Stomach smooth muscle (tissue), 2 donors: ENCODE data around the gene ARX.
A peak's percentile ranks its signal among the peaks of the same experiment; 100 is the strongest.

Experiments
- H3K27ac ChIP-seq: one replicate; pipeline ENCODE4 v1.7.0; 2013; ENCODE audit warnings: mild to moderate bottlenecking, low read length, inconsistent platforms
- H3K27me3 ChIP-seq, 2 donors: one replicate each; pipeline ENCODE4 v1.7.0; 2013; ENCODE audit warnings: low read length in 2 of 2; ENCODE audit not compliant: insufficient read depth in 2 of 2, control insufficient read depth in 1 of 2
- H3K36me3 ChIP-seq, 2 donors: one replicate each; pipeline ENCODE4 v1.7.0; 2013; ENCODE audit warnings: low read length in 2 of 2; ENCODE audit not compliant: control insufficient read depth in 2 of 2, insufficient read depth in 2 of 2
- H3K4me1 ChIP-seq: one replicate; pipeline ENCODE4 v1.7.0; 2013; ENCODE audit warnings: low read length; ENCODE audit not compliant: control insufficient read depth, insufficient read depth
- H3K4me3 ChIP-seq, 2 donors: one replicate each; pipeline ENCODE4 v1.7.0; 2013; ENCODE audit warnings: low read length in 2 of 2
- H3K9ac ChIP-seq, 2 donors: one replicate each; pipeline ENCODE4 v1.7.0; 2013; ENCODE audit warnings: low read length in 2 of 2, mild to moderate bottlenecking in 1 of 2
- H3K9me3 ChIP-seq, 2 donors: one replicate each; pipeline ENCODE4 v1.7.0; 2013; ENCODE audit warnings: low read length in 2 of 2; ENCODE audit not compliant: control insufficient read depth in 2 of 2
- donor health status: healthy.
- donor health status: Pancreatic carcinoma.

Gene ARX

DNA sequence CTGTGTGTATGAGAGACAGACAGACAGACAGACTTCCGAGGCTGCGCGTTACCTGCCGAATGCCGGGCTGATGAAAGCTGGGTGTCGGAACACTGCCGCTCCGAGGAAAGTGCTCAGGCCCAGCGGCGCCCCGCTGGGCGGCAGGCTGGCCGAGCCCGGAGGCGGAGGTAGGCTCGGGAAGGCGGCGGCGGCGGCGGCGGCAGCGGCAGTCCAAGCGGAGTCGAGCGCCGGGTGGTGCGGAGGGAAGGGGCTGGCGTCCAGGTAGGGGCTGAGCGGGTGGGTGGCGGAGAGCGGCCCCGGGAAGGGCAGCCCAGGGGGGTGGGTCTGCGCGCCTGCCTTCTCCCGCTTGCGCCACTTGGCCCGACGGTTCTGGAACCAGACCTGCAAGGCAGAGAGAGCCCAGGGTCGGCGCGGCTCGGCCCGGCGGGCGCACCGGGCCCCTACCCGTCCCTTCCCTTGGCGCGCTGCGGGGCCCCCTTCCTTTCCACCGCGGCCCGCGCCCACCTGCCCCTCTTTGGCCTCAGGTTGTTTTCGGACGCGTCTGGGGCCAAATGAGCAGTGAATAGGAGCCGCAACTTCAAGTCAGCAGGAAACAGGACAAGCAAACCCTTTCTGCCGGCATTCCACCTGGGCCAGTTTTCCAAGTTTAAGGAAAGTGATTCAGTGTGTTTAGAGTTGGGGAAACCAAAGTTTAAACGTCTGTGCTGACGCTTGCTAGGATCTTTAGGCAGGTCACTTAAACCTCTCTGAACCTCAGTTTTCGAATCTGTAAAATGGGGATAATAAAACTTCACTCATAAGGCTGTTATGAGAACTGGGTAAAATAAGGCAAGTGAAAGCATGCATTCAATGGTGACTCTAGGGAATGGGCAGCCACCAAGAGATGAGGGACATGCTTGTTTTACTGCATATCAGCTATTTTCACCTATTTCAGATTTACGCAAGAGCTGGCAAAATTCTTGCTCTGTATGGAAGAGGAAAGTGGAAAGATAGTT is 8.4 kb downstream of the ARX start:
- Histone ChIP-seq H3K4me3 (no peak overlapping the region), H3K27ac (no peak overlapping the region), H3K27me3 (peaks cover 66 to 76% of the 10 kb centered on the region in 2 donors), H3K4me1 (peaks cover 14% of the 10 kb centered on the region), H3K36me3 (no peaks in the 10 kb centered on the region), H3K9ac (no peak overlapping the region), H3K9me3 (no peaks in the 10 kb centered on the region)

DNA sequence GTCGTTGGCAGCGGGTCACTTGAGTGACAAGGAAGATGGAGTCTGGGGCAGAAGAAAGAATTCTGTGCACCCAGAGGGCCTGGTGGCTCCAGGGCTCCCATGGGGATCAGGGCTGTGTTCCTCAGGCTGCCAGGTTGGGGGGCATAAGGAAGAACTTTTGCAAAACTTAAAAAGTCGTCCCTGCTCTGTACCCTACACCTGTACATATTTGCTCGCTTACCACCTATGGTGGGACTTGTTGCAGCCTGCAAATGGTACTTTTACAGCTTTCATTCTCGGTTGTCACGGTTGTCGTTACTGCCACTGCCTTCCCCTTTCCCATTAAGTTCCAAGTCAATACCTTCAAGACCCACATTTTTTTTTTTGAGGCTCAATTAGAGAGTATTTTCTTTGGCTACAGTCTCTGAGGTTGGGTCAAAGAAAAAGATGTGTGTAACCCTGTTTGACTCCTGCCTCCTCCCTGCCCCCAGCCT is 9.1 kb downstream of the ARX start:
- H3K4me1 ChIP-seq, result peaks cover 13% of the 10 kb centered on the region
- H3K27ac ChIP-seq, result no peak overlapping the region
- no peaks in the 10 kb centered on the region for H3K9me3 ChIP-seq
- peaks cover 61 to 69% of the 10 kb centered on the region in 2 donors for H3K27me3 ChIP-seq
- no peaks in the 10 kb centered on the region for H3K36me3 ChIP-seq
- H3K9ac ChIP-seq, result no peak overlapping the region
- H3K4me3 ChIP-seq, result no peak overlapping the region

DNA sequence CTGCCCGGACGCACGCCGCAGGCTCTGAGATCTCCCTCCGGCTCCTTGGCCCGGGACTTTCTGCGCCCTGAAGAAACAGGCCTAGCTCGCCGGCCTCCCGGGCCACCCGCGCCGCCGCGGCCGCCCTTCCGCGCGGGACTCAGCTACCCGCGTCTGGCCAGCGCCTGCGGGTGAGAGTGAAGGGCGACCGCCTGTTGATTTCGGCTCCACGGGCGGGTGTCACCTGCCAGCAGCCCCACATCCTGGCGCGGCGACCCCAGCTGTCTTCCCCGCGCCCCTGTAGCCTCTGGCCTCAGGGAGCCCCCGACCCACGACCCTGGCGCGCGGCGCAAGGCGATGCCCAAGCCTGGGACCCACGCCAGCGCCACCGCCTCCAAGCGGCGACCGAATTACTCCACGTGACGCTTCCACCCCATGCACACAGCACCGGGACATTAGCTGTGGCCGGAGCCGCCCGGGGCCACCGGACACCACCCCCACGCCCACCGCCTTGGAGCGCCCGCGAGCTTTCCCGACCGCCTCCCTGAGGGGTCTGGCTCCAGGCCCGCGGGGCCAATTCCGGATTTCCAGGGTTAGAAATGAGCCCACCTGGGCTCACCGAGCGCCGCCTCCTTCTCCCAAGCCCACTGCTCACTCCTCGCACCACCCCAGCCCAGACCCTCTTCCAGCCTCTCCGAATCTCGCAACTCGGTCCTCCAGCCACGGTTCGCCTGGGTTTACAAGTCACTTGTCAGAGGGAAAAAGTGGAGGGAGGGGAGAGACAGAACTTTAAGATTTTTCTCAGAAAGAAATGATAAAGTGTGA is 10.2 kb downstream of the ARX start:
- H3K4me1 ChIP-seq, result peaks cover 13% of the 10 kb centered on the region
- no peaks in the 10 kb centered on the region for H3K9me3 ChIP-seq
- peak overlapping the region in 1 of 2 donors; percentile 49 for H3K4me3 ChIP-seq
- no peak overlapping the region for H3K9ac ChIP-seq
- no peak overlapping the region for H3K27ac ChIP-seq
- H3K27me3 ChIP-seq, result peaks cover 56 to 60% of the 10 kb centered on the region in 2 donors
- H3K36me3 ChIP-seq, result no peaks in the 10 kb centered on the region

DNA sequence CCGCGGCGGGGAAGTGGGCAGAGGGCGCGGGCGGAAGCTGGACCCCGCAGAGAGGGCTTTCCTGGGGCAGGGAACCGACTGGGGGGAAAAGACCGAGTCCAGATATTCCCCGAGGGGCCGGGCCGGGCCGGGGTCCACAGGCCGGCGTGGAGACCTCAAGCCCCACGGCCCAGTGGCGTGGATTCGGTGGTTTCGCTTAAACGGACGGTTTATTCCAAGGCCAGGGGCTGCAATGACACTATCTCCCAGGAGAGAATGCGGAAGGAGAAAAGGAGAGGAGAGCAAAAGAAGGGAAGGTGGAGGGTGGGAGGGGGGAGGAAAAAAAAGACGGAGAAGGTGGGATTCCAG is 10.8 kb downstream of the ARX start:
- no peaks in the 10 kb centered on the region for H3K36me3 ChIP-seq
- no peak overlapping the region for H3K9ac ChIP-seq
- peak overlapping the region in 1 of 2 donors; percentile 49 for H3K4me3 ChIP-seq
- H3K9me3 ChIP-seq, result no peaks in the 10 kb centered on the region
- H3K4me1 ChIP-seq, result peaks cover 13% of the 10 kb centered on the region
- peaks cover 51 to 57% of the 10 kb centered on the region in 2 donors for H3K27me3 ChIP-seq
- no peak overlapping the region for H3K27ac ChIP-seq

DNA sequence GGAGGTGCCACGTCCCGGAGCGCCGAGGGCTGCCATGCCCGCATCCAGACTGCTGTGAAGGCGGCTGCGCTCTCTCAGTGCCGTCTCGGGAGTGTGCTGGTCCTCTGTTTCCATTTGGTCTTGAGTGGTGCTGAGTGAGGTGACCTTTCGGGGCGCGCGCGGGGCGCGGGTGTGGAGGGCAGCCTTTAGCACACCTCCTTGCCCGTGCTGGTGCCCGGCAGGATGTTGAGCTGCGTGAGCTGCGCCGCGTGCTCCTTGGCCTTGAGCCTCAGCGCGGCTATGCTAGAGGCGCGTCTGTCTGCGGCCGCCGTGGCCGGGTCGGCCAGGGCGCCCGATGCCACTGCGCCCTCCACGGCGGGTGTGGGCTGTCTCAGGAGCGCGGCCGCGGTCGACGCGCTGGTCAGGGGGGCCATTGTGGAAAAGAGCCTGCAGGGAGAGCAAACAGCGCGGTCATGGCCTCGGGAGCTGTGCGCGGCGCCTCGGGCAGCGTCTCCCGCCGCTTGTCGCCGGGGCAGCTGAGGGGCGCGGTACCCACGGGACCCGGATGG is 11.2 kb downstream of the ARX start:
- H3K27me3 ChIP-seq, result peaks cover 47 to 54% of the 10 kb centered on the region in 2 donors

DNA sequence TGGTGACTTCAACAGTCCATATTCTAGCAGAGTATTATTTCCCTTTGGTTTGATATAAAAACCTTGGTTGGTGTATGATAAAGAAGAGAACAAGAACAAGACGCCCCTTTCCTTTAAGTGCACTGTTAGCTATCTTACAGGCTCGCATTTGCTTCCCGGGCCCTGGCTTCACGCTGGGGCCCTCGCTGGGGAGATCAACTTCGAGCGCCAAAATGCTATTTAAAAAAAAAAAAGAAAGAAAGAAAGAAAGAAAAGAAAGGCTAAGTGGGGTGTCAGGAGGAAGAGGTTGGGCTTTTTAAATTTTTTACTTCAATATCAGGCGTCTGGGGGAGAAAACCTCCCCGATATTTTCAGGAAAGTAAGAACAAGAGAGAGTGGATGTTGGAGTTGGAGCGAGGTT is 11.7 kb downstream of the ARX start:
- no peaks in the 10 kb centered on the region for H3K36me3 ChIP-seq
- peaks cover 42 to 48% of the 10 kb centered on the region in 2 donors for H3K27me3 ChIP-seq
- H3K9me3 ChIP-seq, result no peaks in the 10 kb centered on the region
- no peak overlapping the region for H3K27ac ChIP-seq
- H3K9ac ChIP-seq, result no peak overlapping the region
- H3K4me3 ChIP-seq, result no peak overlapping the region
- H3K4me1 ChIP-seq, result peaks cover 13% of the 10 kb centered on the region

More for the DNA sequence above, 11.2 kb downstream of the ARX start:
- Histone ChIP-seq H3K36me3 (no peaks in the 10 kb centered on the region), H3K4me3 (peak overlapping the region in 1 of 2 donors; percentile 49), H3K4me1 (peaks cover 13% of the 10 kb centered on the region), H3K9ac (no peak overlapping the region), H3K9me3 (no peaks in the 10 kb centered on the region), H3K27ac (no peak overlapping the region)

DNA sequence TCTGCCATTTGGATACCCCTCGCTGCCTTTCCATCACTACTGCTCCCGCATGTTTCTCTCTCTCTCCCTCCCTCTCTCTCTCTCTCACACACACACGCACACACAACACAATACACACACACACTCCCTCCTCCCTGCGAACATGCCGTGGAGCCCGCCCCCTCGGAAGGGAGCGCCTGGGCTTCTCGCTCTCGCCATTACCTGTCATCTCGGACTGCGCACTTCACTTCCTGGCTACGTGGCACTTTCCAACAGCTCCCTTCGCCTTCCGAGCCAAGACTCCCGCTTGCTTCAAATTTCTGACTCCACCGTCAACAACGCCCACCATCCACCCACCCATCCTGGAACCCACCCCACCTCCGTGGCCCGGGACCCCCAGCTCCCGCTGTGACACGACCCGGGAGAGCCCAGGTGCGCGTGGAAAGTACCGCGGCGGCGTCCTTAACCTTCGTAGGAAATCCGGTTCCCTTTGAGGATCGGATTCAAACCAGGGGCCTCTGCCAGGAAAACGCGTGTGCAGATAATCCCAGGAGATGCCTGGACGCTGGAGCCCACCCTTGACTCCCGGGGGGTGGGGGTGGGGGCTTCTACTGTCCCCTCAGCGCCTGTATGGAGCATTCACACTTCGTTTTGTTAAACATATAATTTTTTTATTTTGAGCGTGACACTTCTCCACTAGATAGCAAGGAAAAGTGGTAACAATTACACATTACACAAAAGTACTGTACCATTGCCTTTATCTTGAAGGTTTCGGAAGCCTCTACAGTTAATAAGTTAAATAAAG is 12.5 kb downstream of the ARX start:
- Histone ChIP-seq H3K4me3 (no peak overlapping the region), H3K36me3 (no peaks in the 10 kb centered on the region), H3K27ac (no peak overlapping the region), H3K9me3 (no peaks in the 10 kb centered on the region), H3K9ac (no peak overlapping the region), H3K4me1 (peaks cover 13% of the 10 kb centered on the region), H3K27me3 (peaks cover 43% of the 10 kb centered on the region in 2 donors)

DNA sequence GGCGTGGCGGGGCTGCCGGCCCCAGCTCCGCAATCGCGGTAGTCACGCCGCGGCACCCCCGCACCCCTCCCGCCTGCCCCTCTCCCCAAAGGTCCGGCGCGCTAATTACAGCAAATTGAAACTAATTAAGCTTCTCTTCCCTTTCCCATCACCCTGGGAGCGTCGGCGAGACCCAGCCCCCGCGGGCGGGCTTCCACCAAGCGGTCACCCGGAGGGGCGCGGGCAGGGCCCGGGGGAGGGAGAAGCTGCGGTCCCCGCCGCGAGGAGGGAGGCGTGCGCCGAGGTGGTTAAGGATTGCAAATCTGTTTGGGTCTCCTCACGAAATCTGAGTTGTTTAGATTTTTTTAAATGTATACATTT is 13.1 kb downstream of the ARX start:
- H3K9ac ChIP-seq, result no peak overlapping the region
- H3K9me3 ChIP-seq, result no peaks in the 10 kb centered on the region
- peaks cover 13% of the 10 kb centered on the region for H3K4me1 ChIP-seq
- no peak overlapping the region for H3K4me3 ChIP-seq
- H3K36me3 ChIP-seq, result no peaks in the 10 kb centered on the region
- H3K27me3 ChIP-seq, result peaks cover 36 to 39% of the 10 kb centered on the region in 2 donors
- no peak overlapping the region for H3K27ac ChIP-seq

DNA sequence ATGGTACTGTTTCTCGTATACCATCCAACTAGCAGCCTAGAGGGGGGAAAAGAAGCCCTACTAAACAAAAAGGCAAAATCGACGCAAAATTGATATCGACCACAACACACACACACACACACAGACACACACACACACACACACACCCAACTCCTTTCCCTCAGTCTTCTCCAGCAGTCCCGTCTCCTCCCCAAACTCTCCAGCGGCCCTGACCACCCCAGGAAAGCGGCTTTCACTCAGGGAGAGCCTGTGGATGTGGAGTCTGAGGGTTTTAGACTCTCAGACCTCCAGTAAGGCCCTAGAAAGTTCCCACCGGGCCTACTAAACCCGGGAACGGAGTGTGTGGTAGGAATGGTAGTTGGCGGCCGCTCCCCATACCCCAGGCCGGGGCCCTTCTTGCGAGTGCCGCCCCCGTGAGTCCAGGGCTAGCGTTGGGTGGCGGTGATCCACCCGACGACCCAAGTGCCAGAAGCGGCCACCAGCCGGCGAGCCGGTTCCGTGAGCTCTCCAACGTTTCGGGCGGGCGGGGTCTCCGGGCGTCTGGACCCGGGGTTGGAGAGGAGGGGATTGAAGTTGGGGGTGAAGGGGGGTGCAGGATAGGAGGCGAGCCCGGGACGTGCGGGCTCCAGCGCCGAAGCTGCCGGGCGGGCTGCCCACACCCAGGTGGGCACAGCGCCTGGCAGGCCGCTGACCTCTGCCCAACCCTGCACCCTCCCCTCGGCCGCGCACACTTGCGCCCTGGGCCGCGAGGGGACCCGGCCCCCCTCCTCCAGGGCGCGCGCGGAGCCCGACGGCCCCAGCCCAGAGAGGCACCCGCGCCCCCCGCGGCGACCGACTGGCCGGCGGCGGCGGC is 13.7 kb downstream of the ARX start:
- Histone ChIP-seq H3K4me3 (no peak overlapping the region), H3K36me3 (no peaks in the 10 kb centered on the region), H3K27ac (no peak overlapping the region), H3K27me3 (peaks cover 31 to 36% of the 10 kb centered on the region in 2 donors), H3K9ac (no peak overlapping the region), H3K9me3 (no peaks in the 10 kb centered on the region), H3K4me1 (peaks cover 13% of the 10 kb centered on the region)
